ENCODE data around the gene ZNF442.

ZNF442 gene

GRCh38 chr19:12353375-12353774 is 12.1 kb downstream of the ZNF442 start:
- H3K9ac ChIP-seq (ENCODE audit: low read length) = no peak overlapping the region
- H3K9me3 ChIP-seq (ENCODE audit: control insufficient read depth, low read length) = peaks cover 7% of the 10 kb centered on the region
- H3K4me3 ChIP-seq (ENCODE audit: low read length) = no peak overlapping the region

GRCh38 chr19:12350890-12351197 is 14.6 kb downstream of the ZNF442 start:
- peaks cover 7% of the 10 kb centered on the region for H3K9me3 ChIP-seq (ENCODE audit: control insufficient read depth, low read length)

More at GRCh38 chr19:12353375-12353774, 12.1 kb downstream of the ZNF442 start:
- no peaks in the 10 kb centered on the region for H3K4me1 ChIP-seq (ENCODE audit: control insufficient read depth, insufficient read depth, low read length)
- no peaks in the 10 kb centered on the region for H3K27me3 ChIP-seq (ENCODE audit: control insufficient read depth, insufficient read depth, low read length)
- H3K36me3 ChIP-seq (ENCODE audit: control insufficient read depth, insufficient read depth, low read length) = no peaks in the 10 kb centered on the region

GRCh38 chr19:12350185-12350889 is 15.1 kb downstream of the ZNF442 start:
- H3K36me3 ChIP-seq (ENCODE audit: control insufficient read depth, insufficient read depth, low read length) = no peaks in the 10 kb centered on the region
- H3K4me1 ChIP-seq (ENCODE audit: control insufficient read depth, insufficient read depth, low read length) = no peaks in the 10 kb centered on the region
- H3K27me3 ChIP-seq (ENCODE audit: control insufficient read depth, insufficient read depth, low read length) = no peaks in the 10 kb centered on the region
- H3K9me3 ChIP-seq (ENCODE audit: control insufficient read depth, low read length) = peaks cover 7% of the 10 kb centered on the region
- H3K4me3 ChIP-seq (ENCODE audit: low read length) = no peak overlapping the region
- H3K9ac ChIP-seq (ENCODE audit: low read length) = no peak overlapping the region

More at GRCh38 chr19:12350890-12351197, 14.6 kb downstream of the ZNF442 start:
- H3K27me3 ChIP-seq (ENCODE audit: control insufficient read depth, insufficient read depth, low read length) = no peaks in the 10 kb centered on the region
- H3K36me3 ChIP-seq (ENCODE audit: control insufficient read depth, insufficient read depth, low read length) = no peaks in the 10 kb centered on the region
- no peaks in the 10 kb centered on the region for H3K4me1 ChIP-seq (ENCODE audit: control insufficient read depth, insufficient read depth, low read length)
- no peak overlapping the region for H3K4me3 ChIP-seq (ENCODE audit: low read length)
- H3K9ac ChIP-seq (ENCODE audit: low read length) = no peak overlapping the region

GRCh38 chr19:12346896-12347295 is 18.6 kb downstream of the ZNF442 start:
- peaks cover 7% of the 10 kb centered on the region for H3K9me3 ChIP-seq (ENCODE audit: control insufficient read depth, low read length)
- H3K9ac ChIP-seq (ENCODE audit: low read length) = no peak overlapping the region
- no peaks in the 10 kb centered on the region for H3K27me3 ChIP-seq (ENCODE audit: control insufficient read depth, insufficient read depth, low read length)
- no peaks in the 10 kb centered on the region for H3K4me1 ChIP-seq (ENCODE audit: control insufficient read depth, insufficient read depth, low read length)
- H3K36me3 ChIP-seq (ENCODE audit: control insufficient read depth, insufficient read depth, low read length) = no peaks in the 10 kb centered on the region
- no peak overlapping the region for H3K4me3 ChIP-seq (ENCODE audit: low read length)

- no peaks in the 10 kb centered on the region for H3K27me3 ChIP-seq (ENCODE audit: control insufficient read depth, insufficient read depth, low read length)
- H3K9ac ChIP-seq (ENCODE audit: low read length) = no peak overlapping the region
- H3K4me1 ChIP-seq (ENCODE audit: control insufficient read depth, insufficient read depth, low read length) = no peaks in the 10 kb centered on the region
- H3K4me3 ChIP-seq (ENCODE audit: low read length) = no peak overlapping the region
- H3K36me3 ChIP-seq (ENCODE audit: control insufficient read depth, insufficient read depth, low read length) = no peaks in the 10 kb centered on the region
- no peaks in the 10 kb centered on the region for H3K9me3 ChIP-seq (ENCODE audit: control insufficient read depth, low read length)
Measured at GRCh38 chr19:12345197-12345596, 20.3 kb downstream of the ZNF442 start.

GRCh38 chr19:12333162-12334159 is 32.0 kb downstream of the ZNF442 start, which contains the start of gene ZNF563:
Gene ZNF563, minus strand, starts transcription at chr19:12333633. Its CDS starts 151 bp downstream, at chr19:12333482.
- Histone ChIP-seq H3K27me3 (ENCODE audit: control insufficient read depth, insufficient read depth, low read length) (no peaks in the 10 kb centered on the region), H3K9me3 (ENCODE audit: control insufficient read depth, low read length) (no peaks in the 10 kb centered on the region), H3K9ac (ENCODE audit: low read length) (peak within 1 kb of the TSS; percentile 84), H3K4me1 (ENCODE audit: control insufficient read depth, insufficient read depth, low read length) (peaks cover 17% of the 10 kb centered on the region), H3K36me3 (ENCODE audit: control insufficient read depth, insufficient read depth, low read length) (no peaks in the 10 kb centered on the region), H3K4me3 (ENCODE audit: low read length) (peak within 1 kb of the TSS; percentile 42)

GRCh38 chr19:12331211-12331941 is 34.1 kb downstream of the ZNF442 start:
- Histone ChIP-seq H3K27me3 (ENCODE audit: control insufficient read depth, insufficient read depth, low read length) (no peaks in the 10 kb centered on the region), H3K4me1 (ENCODE audit: control insufficient read depth, insufficient read depth, low read length) (peaks cover 17% of the 10 kb centered on the region), H3K36me3 (ENCODE audit: control insufficient read depth, insufficient read depth, low read length) (no peaks in the 10 kb centered on the region), H3K9ac (ENCODE audit: low read length) (no peak overlapping the region), H3K4me3 (ENCODE audit: low read length) (no peak overlapping the region), H3K9me3 (ENCODE audit: control insufficient read depth, low read length) (no peaks in the 10 kb centered on the region)

GRCh38 chr19:12330340-12330739 is 35.1 kb downstream of the ZNF442 start:
- Histone ChIP-seq H3K9me3 (ENCODE audit: control insufficient read depth, low read length) (no peaks in the 10 kb centered on the region), H3K27me3 (ENCODE audit: control insufficient read depth, insufficient read depth, low read length) (no peaks in the 10 kb centered on the region), H3K36me3 (ENCODE audit: control insufficient read depth, insufficient read depth, low read length) (no peaks in the 10 kb centered on the region), H3K4me1 (ENCODE audit: control insufficient read depth, insufficient read depth, low read length) (peaks cover 17% of the 10 kb centered on the region), H3K4me3 (ENCODE audit: low read length) (no peak overlapping the region), H3K9ac (ENCODE audit: low read length) (no peak overlapping the region)

GRCh38 chr19:12325690-12326089 is 39.8 kb downstream of the ZNF442 start:
- Histone ChIP-seq H3K4me3 (ENCODE audit: low read length) (no peak overlapping the region), H3K9me3 (ENCODE audit: control insufficient read depth, low read length) (no peaks in the 10 kb centered on the region), H3K9ac (ENCODE audit: low read length) (no peak overlapping the region), H3K36me3 (ENCODE audit: control insufficient read depth, insufficient read depth, low read length) (no peaks in the 10 kb centered on the region), H3K4me1 (ENCODE audit: control insufficient read depth, insufficient read depth, low read length) (no peaks in the 10 kb centered on the region), H3K27me3 (ENCODE audit: control insufficient read depth, insufficient read depth, low read length) (no peaks in the 10 kb centered on the region)

GRCh38 chr19:12318782-12319413 is 46.6 kb downstream of the ZNF442 start:
- H3K9me3 ChIP-seq (ENCODE audit: control insufficient read depth, low read length) = no peaks in the 10 kb centered on the region
- no peaks in the 10 kb centered on the region for H3K36me3 ChIP-seq (ENCODE audit: control insufficient read depth, insufficient read depth, low read length)
- H3K4me3 ChIP-seq (ENCODE audit: low read length) = no peak overlapping the region
- no peaks in the 10 kb centered on the region for H3K27me3 ChIP-seq (ENCODE audit: control insufficient read depth, insufficient read depth, low read length)
- H3K9ac ChIP-seq (ENCODE audit: low read length) = no peak overlapping the region
- peaks cover 7% of the 10 kb centered on the region for H3K4me1 ChIP-seq (ENCODE audit: control insufficient read depth, insufficient read depth, low read length)

- Histone ChIP-seq H3K4me1 (ENCODE audit: control insufficient read depth, insufficient read depth, low read length) (peaks cover 7% of the 10 kb centered on the region), H3K36me3 (ENCODE audit: control insufficient read depth, insufficient read depth, low read length) (no peaks in the 10 kb centered on the region), H3K9ac (ENCODE audit: low read length) (peak overlapping the region; percentile 36), H3K27me3 (ENCODE audit: control insufficient read depth, insufficient read depth, low read length) (no peaks in the 10 kb centered on the region), H3K4me3 (ENCODE audit: low read length) (no peak overlapping the region), H3K9me3 (ENCODE audit: control insufficient read depth, low read length) (no peaks in the 10 kb centered on the region)
Measured at GRCh38 chr19:12314553-12314952, 50.9 kb downstream of the ZNF442 start.

Data from mucosa of stomach (tissue), 1 donor.